ENCODE results near the gene DEUP1.
"Not testable (repeated sequence)": the region's sequence is repeated elsewhere in the genome, so short reads cannot be mapped to it uniquely, and the experiment has no call there.

The DEUP1 gene

DNA sequence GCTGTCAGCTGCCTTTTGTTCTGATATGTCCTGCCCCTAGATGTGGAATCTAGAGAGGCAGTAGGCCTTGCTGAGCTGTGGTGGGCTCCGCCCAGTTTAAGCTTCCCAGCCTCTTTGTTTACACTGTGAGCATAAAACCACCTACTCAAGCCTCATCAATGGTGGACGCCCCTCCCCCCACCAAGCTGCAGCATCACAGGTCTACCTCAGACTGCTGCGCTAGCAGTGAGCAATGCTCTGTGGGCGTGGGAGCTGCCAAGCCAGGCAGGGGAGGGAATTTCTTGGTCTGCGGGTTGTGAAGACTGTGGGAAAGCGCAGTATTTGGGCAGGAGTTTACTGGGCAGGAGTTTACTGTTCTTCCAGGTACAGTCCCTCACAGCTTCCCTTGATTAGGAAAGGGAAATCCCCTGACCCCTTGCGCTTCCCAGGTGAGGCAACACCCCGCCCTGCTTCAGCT lies 114.1 kb downstream of the DEUP1 start:
- no peak overlapping the region for H3K27ac ChIP-seq
- TF ChIP-seq CTCF (conservative IDR thresholded peaks at IDR 0.05) (no peak), ZFX (IDR thresholded peaks at IDR 0.05) (no peak)

GRCh38 chr11:93458286-93458685 lies 127.7 kb downstream of the DEUP1 start:
- TF ChIP-seq CTCF (conservative IDR thresholded peaks at IDR 0.05) (no peak), ZFX (IDR thresholded peaks at IDR 0.05) (no peak)
- no peak overlapping the region for H3K27ac ChIP-seq

GRCh38 chr11:93463666-93464065 lies 133.1 kb downstream of the DEUP1 start:
- H3K27ac ChIP-seq, result not testable (repeated sequence)

GRCh38 chr11:93464927-93465540 lies 134.5 kb downstream of the DEUP1 start:
- TF ChIP-seq CTCF (conservative IDR thresholded peaks at IDR 0.05) (no peak), ZFX (IDR thresholded peaks at IDR 0.05) (no peak)
- H3K27ac ChIP-seq, result no peak overlapping the region

GRCh38 chr11:93467054-93467453 lies 136.5 kb downstream of the DEUP1 start:
- TF ChIP-seq ZFX (IDR thresholded peaks at IDR 0.05), result no peak
- TF ChIP-seq CTCF (conservative IDR thresholded peaks at IDR 0.05), result no peak
- no peak overlapping the region for H3K27ac ChIP-seq

DNA sequence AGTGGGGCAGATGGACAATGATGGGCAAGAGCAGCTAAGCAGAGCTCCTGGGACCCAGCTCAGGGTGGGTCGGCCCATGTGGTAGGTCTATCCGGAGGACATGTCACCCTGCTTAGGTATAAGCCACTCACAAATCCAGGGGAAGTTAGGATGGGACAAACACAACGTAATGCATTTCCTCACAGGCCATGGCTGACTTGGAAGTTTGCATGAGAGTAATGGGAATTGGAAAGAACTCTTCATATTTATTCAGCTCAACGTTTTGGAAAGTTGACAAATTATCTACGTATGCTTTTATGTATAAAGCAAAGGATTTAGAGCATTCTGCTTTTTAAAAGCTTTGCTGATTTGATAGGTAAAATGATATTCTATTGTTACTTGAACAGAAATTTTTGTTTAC lies 137.7 kb downstream of the DEUP1 start:
- TF ChIP-seq ZFX (IDR thresholded peaks at IDR 0.05) (no peak), CTCF (conservative IDR thresholded peaks at IDR 0.05) (no peak)
- H3K27ac ChIP-seq, result no peak overlapping the region

GRCh38 chr11:93474123-93474522 lies 143.6 kb downstream of the DEUP1 start:
- no peak overlapping the region for H3K27ac ChIP-seq
- no peak for TF ChIP-seq CTCF (conservative IDR thresholded peaks at IDR 0.05)
- TF ChIP-seq ZFX (IDR thresholded peaks at IDR 0.05), result no peak

DNA sequence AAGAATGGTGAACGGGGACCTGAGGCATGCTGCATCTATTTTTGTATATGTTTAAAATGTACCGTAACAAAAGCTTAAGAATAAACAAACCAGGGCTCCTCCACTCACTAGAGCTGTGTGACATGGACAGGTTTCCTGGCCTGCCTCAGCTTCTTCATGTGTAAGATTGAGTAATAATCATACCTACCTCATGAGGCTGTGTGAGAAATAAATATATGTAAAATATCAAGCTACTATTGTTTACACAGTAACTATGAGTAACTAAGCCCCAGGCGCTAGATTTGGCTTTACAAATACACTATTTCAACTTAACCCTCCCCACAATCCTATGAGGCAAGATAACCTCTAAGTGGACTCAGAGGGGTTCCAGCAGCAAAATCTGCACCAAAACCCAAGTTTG lies 146.3 kb downstream of the DEUP1 start:
- H3K27ac ChIP-seq, result no peak overlapping the region
- TF ChIP-seq ZFX (IDR thresholded peaks at IDR 0.05), result no peak
- TF ChIP-seq CTCF (conservative IDR thresholded peaks at IDR 0.05), result no peak

Measured in C4-2B (cell line).